ENCODE measurements around the gene GSTK1. TPM values are rescaled to one million over a fixed set of nuclear protein-coding genes. Genes with fewer than 3 reads are reported as not detected.

GSTK1 gene
- total RNA-seq, 1 experiment from 2014 or later: 51.9 TPM

DNA sequence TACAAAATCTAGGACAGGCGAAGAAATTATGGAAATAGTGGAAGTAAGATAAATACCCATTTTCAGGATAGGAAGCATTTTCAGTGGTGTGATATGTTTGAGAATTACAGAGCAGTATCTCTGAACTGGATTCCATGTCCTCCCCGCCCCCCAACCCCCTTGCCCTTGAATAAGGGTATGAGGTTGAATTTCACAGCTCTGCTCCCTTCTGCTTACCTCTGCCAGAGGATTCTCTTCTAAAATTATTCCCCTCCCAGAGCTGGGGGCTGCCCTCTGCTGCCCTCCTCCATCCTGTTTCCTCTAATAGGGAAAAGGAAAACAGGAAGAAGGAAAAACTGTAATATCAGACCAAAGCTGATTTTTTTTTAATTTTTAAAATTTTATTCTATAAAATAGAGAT, 45.4 kb downstream of the GSTK1 start:
- DNase-seq: no peak
- H3K36me3 ChIP-seq (replicated peaks; ENCODE audit: control insufficient read depth, insufficient read depth, low read length): peaks cover 27% of the 10 kb centered on the region
- no peaks in the 10 kb centered on the region for H3K27me3 ChIP-seq (ENCODE audit: control insufficient read depth, insufficient read depth, low read length)
- H3K4me3 ChIP-seq (ENCODE audit: insufficient read depth, low read depth, low read length): no peak overlapping the region

DNA sequence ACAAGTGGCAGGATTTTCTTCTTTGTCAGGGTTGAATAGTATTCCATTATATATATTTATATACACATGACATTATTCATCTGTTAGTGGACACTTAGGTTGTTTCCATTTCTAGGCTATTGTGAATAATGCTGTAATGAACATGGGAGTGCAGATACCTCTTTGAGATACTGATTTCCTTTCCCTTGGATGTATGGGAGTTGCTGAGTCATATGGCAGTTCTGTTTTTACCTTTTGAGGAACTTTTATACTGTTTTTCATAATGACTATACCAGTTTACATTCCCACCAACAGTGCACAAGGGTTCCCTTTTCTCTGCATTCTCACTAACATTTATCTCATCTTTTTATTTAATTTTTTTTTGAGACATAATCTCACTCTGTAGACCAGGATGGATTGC, 50.9 kb downstream of the GSTK1 start:
- Histone ChIP-seq H3K4me3 (ENCODE audit: insufficient read depth, low read depth, low read length) (no peak overlapping the region), H3K36me3 (replicated peaks; ENCODE audit: control insufficient read depth, insufficient read depth, low read length) (no peaks in the 10 kb centered on the region), H3K27me3 (ENCODE audit: control insufficient read depth, insufficient read depth, low read length) (no peaks in the 10 kb centered on the region)
- no peak for DNase-seq

DNA sequence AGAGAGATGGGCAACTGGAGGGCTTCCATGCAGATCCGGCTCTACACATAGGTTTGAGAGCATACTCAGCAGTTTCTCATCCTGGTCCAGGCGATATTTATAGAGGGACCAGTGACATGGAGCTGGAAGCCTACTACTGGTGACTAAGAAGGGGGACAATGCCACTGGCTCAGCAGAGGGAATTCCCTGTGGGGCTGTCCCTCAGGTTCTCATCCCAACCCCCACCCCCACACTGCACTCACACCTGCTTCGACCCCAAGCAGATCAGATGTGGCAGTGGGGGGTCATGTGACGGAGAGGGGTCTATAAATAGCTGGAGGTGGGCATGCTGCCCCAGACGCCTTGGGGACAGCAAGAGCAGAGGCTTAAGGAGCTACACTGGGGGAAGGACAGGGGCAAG, 52.5 kb downstream of the GSTK1 start, which contains the start of gene CLCN1:
TSS of gene CLCN1 (plus strand) at position 336 of the 400 bp plus-strand sequence. CDS start 102 bp downstream, outside the sequence.
- Histone ChIP-seq H3K4me3 (ENCODE audit: insufficient read depth, low read depth, low read length) (no peak within 1 kb of the TSS), H3K36me3 (replicated peaks; ENCODE audit: control insufficient read depth, insufficient read depth, low read length) (no peaks in the 10 kb centered on the region), H3K27me3 (ENCODE audit: control insufficient read depth, insufficient read depth, low read length) (no peaks in the 10 kb centered on the region)
- no peak for DNase-seq

DNA sequence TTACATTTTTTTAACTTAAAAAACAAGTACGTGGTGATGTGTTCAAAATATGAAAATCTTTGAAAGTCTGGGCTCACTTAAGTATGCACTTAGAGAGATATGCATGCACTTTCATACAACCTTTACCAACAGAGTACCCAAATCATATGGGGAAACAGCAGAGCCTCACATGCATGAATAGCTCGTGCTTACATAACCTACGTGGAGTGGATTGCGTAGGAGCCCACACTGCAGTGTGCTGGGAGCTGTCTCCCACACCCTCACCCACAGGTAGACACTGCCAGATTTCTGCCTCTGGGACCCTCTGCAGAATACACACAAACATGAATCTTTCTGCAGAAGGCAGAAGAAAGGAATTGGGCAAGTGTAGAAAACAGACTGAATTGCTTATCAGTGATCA, 53.3 kb downstream of the GSTK1 start:
- DNase-seq: no peak
- Histone ChIP-seq H3K36me3 (replicated peaks; ENCODE audit: control insufficient read depth, insufficient read depth, low read length) (no peaks in the 10 kb centered on the region), H3K27me3 (ENCODE audit: control insufficient read depth, insufficient read depth, low read length) (no peaks in the 10 kb centered on the region), H3K4me3 (ENCODE audit: insufficient read depth, low read depth, low read length) (no peak overlapping the region)

DNA sequence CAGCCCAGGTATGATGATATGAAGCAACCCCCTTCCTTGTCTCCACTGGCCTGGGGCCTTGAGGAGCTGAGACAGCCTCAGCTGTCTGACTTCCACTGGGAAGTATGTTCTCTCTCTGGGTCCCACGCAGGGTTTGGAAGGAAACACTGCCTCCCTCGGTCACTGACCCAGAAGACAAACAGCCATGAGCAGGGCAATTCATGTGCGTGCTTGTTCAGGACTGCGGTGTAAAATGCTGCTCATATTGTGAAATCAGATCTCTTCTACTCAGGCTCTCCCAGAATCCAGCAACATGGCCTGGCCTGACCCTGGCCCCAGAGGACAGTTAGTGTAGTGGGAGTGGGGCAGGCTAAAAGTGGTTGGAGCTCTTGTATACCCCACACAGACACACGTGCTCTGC, 55.4 kb downstream of the GSTK1 start:
- Histone ChIP-seq H3K27me3 (ENCODE audit: control insufficient read depth, insufficient read depth, low read length) (no peaks in the 10 kb centered on the region), H3K36me3 (replicated peaks; ENCODE audit: control insufficient read depth, insufficient read depth, low read length) (no peaks in the 10 kb centered on the region), H3K4me3 (ENCODE audit: insufficient read depth, low read depth, low read length) (no peak overlapping the region)
- no peak for DNase-seq

Other genes with a start within 250 kb of the GSTK1 start
- not detected in 2 replicates for gene OR9A2, start 236.3 kb upstream of the GSTK1 start, total RNA-seq (2014; rRNA removed; shearing (Covaris generic))
- gene OR6V1, start 211.1 kb upstream of the GSTK1 start, total RNA-seq (2014; rRNA removed; shearing (Covaris generic)): not detected in 2 replicates
- gene PIP, start 131.4 kb upstream of the GSTK1 start, total RNA-seq (2014; rRNA removed; shearing (Covaris generic)): not detected in 2 replicates
- gene TAS2R39, start 80.0 kb upstream of the GSTK1 start, total RNA-seq (2014; rRNA removed; shearing (Covaris generic)): not detected in 2 replicates
- gene TAS2R40, start 41.4 kb upstream of the GSTK1 start, total RNA-seq (2014; rRNA removed; shearing (Covaris generic)): not detected in 2 replicates
- gene TMEM139, start 21.5 kb downstream of the GSTK1 start, total RNA-seq (2014; rRNA removed; shearing (Covaris generic)): 1.2 and 2.5 TPM in 2 replicates
- gene CASP2, start 24.9 kb downstream of the GSTK1 start, total RNA-seq (2014; rRNA removed; shearing (Covaris generic)): 12.2 and 13.1 TPM in 2 replicates
- 0.11 and 0.21 TPM in 2 replicates for gene CLCN1, start 52.7 kb downstream of the GSTK1 start, total RNA-seq (2014; rRNA removed; shearing (Covaris generic))
- gene FAM131B, start 99.3 kb downstream of the GSTK1 start, total RNA-seq (2014; rRNA removed; shearing (Covaris generic)): 11.9 and 16.9 TPM in 2 replicates
- 84.6 and 97.1 TPM in 2 replicates for gene ZYX, start 117.9 kb downstream of the GSTK1 start, total RNA-seq (2014; rRNA removed; shearing (Covaris generic))
- gene EPHA1, start 145.4 kb downstream of the GSTK1 start, total RNA-seq (2014; rRNA removed; shearing (Covaris generic)): 176 and 189 TPM in 2 replicates
- gene TAS2R60, start 180.0 kb downstream of the GSTK1 start, total RNA-seq (2014; rRNA removed; shearing (Covaris generic)): not detected in 2 replicates
- 0.10 TPM in 1 of 2 replicates, not detected in the other for gene TAS2R41, start 214.4 kb downstream of the GSTK1 start, total RNA-seq (2014; rRNA removed; shearing (Covaris generic))

Data from H7 (cell line).